A549 (cell line): ENCODE measurements around the gene POLD1. TPM values are rescaled to one million over a fixed set of nuclear protein-coding genes. Genes with fewer than 3 reads are reported as not detected.

Experiments used
- ATAC-seq, 2 experiments: fragments of 200-7000 bp in 1 of 2; fragments of >200 bp in 1 of 2; cut with Nextera tagmentation in 1 of 2; cut with Tn5 transposase in 1 of 2; 3 replicates each; pipeline versions ENCODE4 v1.8.0 to v1.9.1; 2018 to 2020; ENCODE audit warnings: mild to moderate bottlenecking in 1 of 2, moderate library complexity in 1 of 2
- CTCF ChIA-PET: fragments of 300-600 bp; sonication (Branson Sonifier 250); formaldehyde crosslinking; extraction: SDS; loops from one replicate; lab custom pipeline; 2021; ENCODE audit warnings: antibody characterized with exemption, inconsistent platforms; lab: Yijun Ruan, JAX
- POLR2A ChIA-PET: fragments of 350-600 bp; formaldehyde crosslinking; extraction: SDS; loops from one replicate; lab custom pipeline; 2021; ENCODE audit warnings: antibody characterized with exemption, inconsistent platforms; lab: Yijun Ruan, JAX
- DNase-seq, 2 experiments: peaks; one replicate each; pipeline versions ENCODE4 v3.0.0 to v3.0.0-alpha.2; 2011 to 2016; ENCODE audit warnings: low read depth in 1 of 2, low spot score in 1 of 2
- FAIRE-seq: peaks from 2 replicates; lab custom pipeline; 2011; peaks lifted over from hg19 to GRCh38; lab: Jason Lieb, UNC
- H3K27ac ChIP-seq, 2 experiments: fragments of >200 bp; sonication (Bioruptor Twin); formaldehyde crosslinking; 3 replicates each; pipeline ENCODE4 v1.5.1; 2016 to 2017
- H3K4me1 ChIP-seq: fragments of >200 bp; sonication (Bioruptor Twin); formaldehyde crosslinking; 3 replicates; pipeline ENCODE4 v1.6.1; 2016
- H3K4me2 ChIP-seq: fragments of >200 bp; sonication (Bioruptor Twin); formaldehyde crosslinking; 3 replicates; pipeline ENCODE4 v1.6.1; 2016
- H3K4me3 ChIP-seq: fragments of >200 bp; sonication (Bioruptor Twin); formaldehyde crosslinking; 3 replicates; pipeline ENCODE4 v1.5.1; 2016
- H3K9me3 ChIP-seq: fragments of >200 bp; sonication (Bioruptor Twin); formaldehyde crosslinking; 3 replicates; pipeline ENCODE4 v1.6.1; 2016
- ATOH8 ChIP-seq: fragments of 250-450 bp; sonication (Bioruptor Pico); IDR thresholded peaks from 2 replicates; pipeline ENCODE4 v1.5.0; 2020; ENCODE audit warnings: low read depth, mild to moderate bottlenecking, moderate library complexity
- BHLHE40 ChIP-seq: IDR thresholded peaks from 2 replicates; pipeline ENCODE4 v1.6.1; 2012; ENCODE audit warnings: low read depth, low read length, inconsistent platforms
- CBX2 ChIP-seq: fragments of 200-600 bp; sonication (generic); IDR thresholded peaks from 2 replicates; pipeline ENCODE4 v1.6.1; 2016; ENCODE audit warnings: low read depth, mild to moderate bottlenecking, borderline replicate concordance
- CHD2 ChIP-seq: fragments of 150-350 bp; IDR thresholded peaks from 2 replicates; pipeline ENCODE4 v1.6.1; 2014; ENCODE audit warnings: low read length; ENCODE audit not compliant: partially characterized antibody
- CTCF ChIP-seq: fragments of >200 bp; sonication (Bioruptor Twin); formaldehyde crosslinking; IDR thresholded peaks from 3 replicates; pipeline ENCODE4 v1.5.1; 2016
- E2F6 ChIP-seq: IDR thresholded peaks from 2 replicates; pipeline ENCODE4 v1.6.1; 2012; ENCODE audit warnings: low read depth, borderline replicate concordance
- EHF ChIP-seq: fragments of 250-450 bp; sonication (Bioruptor Pico); IDR thresholded peaks from 2 replicates; pipeline ENCODE4 v1.5.0; 2020; ENCODE audit warnings: mild to moderate bottlenecking
- EP300 ChIP-seq, 2 experiments: fragments of >200 bp; sonication (Bioruptor Twin); formaldehyde crosslinking; IDR thresholded peaks; 2 replicates in 1 of 2; 3 replicates in 1 of 2; pipeline ENCODE4 v1.6.1; 2016 to 2017
- ESRRA ChIP-seq: fragments of 150-350 bp; IDR thresholded peaks from 2 replicates; pipeline ENCODE4 v1.6.1; 2014; ENCODE audit warnings: mild to moderate bottlenecking, low read length, borderline replicate concordance
- GATA3 ChIP-seq: IDR thresholded peaks from 2 replicates; pipeline ENCODE4 v1.6.1; 2012; ENCODE audit warnings: borderline replicate concordance
- HDAC2 ChIP-seq: fragments of 200-600 bp; sonication (generic); IDR thresholded peaks from 2 replicates; pipeline ENCODE4 v1.6.1; 2016
- HOXB5 ChIP-seq: fragments of 250-450 bp; sonication (Bioruptor Pico); IDR thresholded peaks from 2 replicates; pipeline ENCODE4 v1.5.0; 2020; ENCODE audit warnings: mild to moderate bottlenecking, moderate library complexity
- JUN ChIP-seq, 2 experiments: fragments of >200 bp; sonication (Bioruptor Twin); formaldehyde crosslinking; IDR thresholded peaks; 2 replicates in 1 of 2; 3 replicates in 1 of 2; pipeline ENCODE4 v1.6.1; 2016 to 2017
- KDM1A ChIP-seq: fragments of 200-600 bp; sonication (generic); IDR thresholded peaks from 2 replicates; pipeline ENCODE4 v1.6.1; 2016; ENCODE audit warnings: low read depth, mild to moderate bottlenecking
- MAFK ChIP-seq: fragments of 450-650 bp; IDR thresholded peaks from 2 replicates; pipeline ENCODE4 v1.6.1; 2014; ENCODE audit not compliant: partially characterized antibody
- MAX ChIP-seq: IDR thresholded peaks from 2 replicates; pipeline ENCODE4 v1.6.1; 2012
- MAZ ChIP-seq: fragments of 150-350 bp; IDR thresholded peaks from 2 replicates; pipeline ENCODE4 v1.6.1; 2014; ENCODE audit warnings: antibody characterized with exemption, low read depth, low read length, borderline replicate concordance
- NR3C1 ChIP-seq: fragments of >200 bp; sonication (Bioruptor Twin); formaldehyde crosslinking; IDR thresholded peaks from 3 replicates; pipeline ENCODE4 v1.6.1; 2017
- PBX3 ChIP-seq: IDR thresholded peaks from 2 replicates; pipeline ENCODE4 v1.6.1; 2012
- RAD21 ChIP-seq, 2 experiments: fragments of >200 bp in 1 of 2; sonication (Bioruptor Twin) in 1 of 2; formaldehyde crosslinking in 1 of 2; IDR thresholded peaks in 1 of 2; conservative IDR thresholded peaks in 1 of 2; 2 replicates in 1 of 2; 3 replicates in 1 of 2; pipeline ENCODE4 v1.6.1; 2012 to 2018; ENCODE audit warnings: inconsistent platforms in 1 of 2
- RARB ChIP-seq: fragments of 250-450 bp; sonication (Bioruptor Pico); IDR thresholded peaks from 2 replicates; pipeline ENCODE4 v1.8.0; 2021; ENCODE audit warnings: mild to moderate bottlenecking, moderate library complexity
- RCOR1 ChIP-seq: fragments of 150-350 bp; IDR thresholded peaks from 2 replicates; pipeline ENCODE4 v1.6.1; 2014; ENCODE audit warnings: antibody characterized with exemption, low read length, low read depth
- RFX5 ChIP-seq: fragments of 450-650 bp; IDR thresholded peaks from 2 replicates; pipeline ENCODE4 v1.7.1; 2014; ENCODE audit warnings: antibody characterized with exemption, mild to moderate bottlenecking, moderate library complexity
- SMC3 ChIP-seq: fragments of >200 bp; sonication (Bioruptor Twin); formaldehyde crosslinking; IDR thresholded peaks from 3 replicates; pipeline ENCODE4 v1.6.1; 2018; ENCODE audit warnings: inconsistent platforms
- SREBF2 ChIP-seq: fragments of 450-650 bp; IDR thresholded peaks from 2 replicates; pipeline ENCODE4 v1.6.1; 2014; ENCODE audit warnings: mild to moderate bottlenecking, moderate library complexity
- TP53 ChIP-seq: fragments of 250-450 bp; sonication (Bioruptor Pico); IDR thresholded peaks from 2 replicates; pipeline ENCODE4 v1.5.0; 2021; ENCODE audit warnings: mild to moderate bottlenecking, moderate library complexity
- USF2 ChIP-seq: fragments of 450-650 bp; IDR thresholded peaks from 2 replicates; pipeline ENCODE4 v1.6.1; 2014; ENCODE audit warnings: antibody characterized with exemption
- ZC3H11A ChIP-seq: fragments of 450-650 bp; IDR thresholded peaks from 2 replicates; pipeline ENCODE4 v1.6.1; 2014; ENCODE audit warnings: antibody characterized with exemption, mild to moderate bottlenecking
- WGBS: methylation state at CpG from one replicate; pipeline ENCODE4 v1.1.6; 2017; ENCODE audit errors: missing lambda C conversion rate; 5-methylcytosine and 5-hydroxymethylcytosine counted together
- polyA plus RNA-seq, 4 experiments: library from polyadenylated mRNA; depleted of rRNA in 3 of 4; stranded (reverse); fragments of >200 nt; fragmentation: RNase III in 1 of 4; extraction: RNeasy Plus Mini Kit Qiagen cat#74134 plus additional on column Dnase treatment in 1 of 4; gene quantifications; 2 replicates in 3 of 4; 3 replicates in 1 of 4; pipeline ENCODE4 v1.2.3, GENCODE V29; 2011 to 2017

Gene POLD1
- polyA plus RNA-seq, 2 of the 4 experiments (the other 2 are of a cell fraction) = 26.1 to 88.8 TPM

- Histone ChIP-seq H3K4me2 (peak overlapping the region; percentile 76), H3K27ac (peak overlapping the region; percentile 41 to 74), H3K4me3 (no peak overlapping the region), H3K4me1 (peaks cover 16% of the 10 kb centered on the region), H3K9me3 (no peaks in the 10 kb centered on the region)
- DNase-seq (peak; percentile 87 to 99), FAIRE-seq (peak; percentile 93), ATAC-seq (peak; percentile 80 to 87)
- CTCF ChIA-PET = interaction anchor here (0.6 to 7.5 kb wide), 46 partner anchors 9 to 314 kb away, joined by 3 to 175 read pairs (median 6); partner anchors contain the start of genes EMC10, MYBPC2, NAPSA and POLD1
- 13% methylated on average over 27 of the region's 28 CpGs for WGBS
- peak; percentile 5; the same call in 1 of the 2 replicates for TF ChIP-seq MAX
- TF ChIP-seq RARB (CRISPR knock-in tag) = no peak
- peak; percentile 85 to 92 for TF ChIP-seq RAD21 (conservative IDR thresholded peaks at IDR 0.05 in 1 of 2, IDR thresholded peaks at IDR 0.05 in 1 of 2)
- no peak for TF ChIP-seq ESRRA
- peak; percentile 88 for TF ChIP-seq CTCF
- TF ChIP-seq SMC3 = peak; percentile 85
- no peak; the same call in 1 of the 2 replicates for TF ChIP-seq SREBF2
- peak; percentile 53; the same call in 1 of the 2 replicates for TF ChIP-seq RFX5
- POLR2A ChIA-PET = interaction anchor here (1.4 to 2.0 kb wide), 4 partner anchors 77 to 92 kb away, joined by 3 to 7 read pairs (median 4); partner anchors contain the start of genes NR1H2 and POLD1
These were observed 77.1 kb downstream of the POLD1 start for GRCh38 chr19:50461066-50461875.

- FAIRE-seq (no peak), DNase-seq (no peak), ATAC-seq (no peak)
- Histone ChIP-seq H3K4me2 (no peak overlapping the region), H3K4me3 (no peak overlapping the region), H3K9me3 (no peaks in the 10 kb centered on the region), H3K27ac (no peak overlapping the region), H3K4me1 (peaks cover 16% of the 10 kb centered on the region)
- WGBS = 69% methylated on average over 7 of the region's 7 CpGs
- ChIA-PET POLR2A (interaction anchor here (1.4 kb wide), 1 partner anchor 94 kb away, joined by 3 read pairs; no protein-coding TSS in a partner anchor), CTCF (interaction anchor here (0.6 to 7.5 kb wide), 18 partner anchors 11 to 121 kb away, joined by 3 to 175 read pairs (median 17); partner anchors contain the start of genes EMC10 and NAPSA)
- TF ChIP-seq CHD2 = no peak
- no peak for TF ChIP-seq HOXB5 (CRISPR knock-in tag)
- no peak for TF ChIP-seq CBX2
- no peak for TF ChIP-seq GATA3
- no peak for TF ChIP-seq RFX5
- no peak for TF ChIP-seq BHLHE40
These were observed 78.8 kb downstream of the POLD1 start for GRCh38 chr19:50462970-50463369.

GRCh38 chr19:50464348-50464747 lies 80.2 kb downstream of the POLD1 start:
- Histone ChIP-seq H3K4me1 (peaks cover 16% of the 10 kb centered on the region), H3K27ac (no peak overlapping the region), H3K9me3 (no peaks in the 10 kb centered on the region)
- POLR2A ChIA-PET = interaction anchor here (2.2 kb wide), 1 partner anchor 95 kb away, joined by 6 read pairs; no protein-coding TSS in a partner anchor
- 61% methylated on average over 16 of the region's 19 CpGs for WGBS
- no peak for FAIRE-seq
- TF ChIP-seq BHLHE40 (no peak), RCOR1 (no peak), JUN (IDR thresholded peaks at IDR 0.05) (no peak), USF2 (no peak), TP53 (no peak), HOXB5 (CRISPR knock-in tag) (no peak), KDM1A (no peak), SREBF2 (no peak), MAFK (no peak), NR3C1 (no peak), RAD21 (conservative IDR thresholded peaks at IDR 0.05 in 1 of 2, IDR thresholded peaks at IDR 0.05 in 1 of 2) (no peak), MAZ (no peak), ATOH8 (CRISPR knock-in tag) (no peak), HDAC2 (no peak), PBX3 (no peak), EP300 (IDR thresholded peaks at IDR 0.05) (no peak), RFX5 (no peak), E2F6 (no peak), ZC3H11A (no peak), EHF (CRISPR knock-in tag) (no peak)
- TF ChIP-seq, all 56 proteins: peak for 0
- ATAC-seq (no peak), DNase-seq (no peak)
- Histone ChIP-seq H3K4me3 (no peak overlapping the region), H3K4me2 (no peak overlapping the region)
- CTCF ChIA-PET = interaction anchor here (0.7 to 7.5 kb wide), 8 partner anchors 8 to 107 kb away, joined by 3 to 175 read pairs (median 8); partner anchors contain the start of gene NAPSA
